Activated T-cell treated with anti-CD3 and anti-CD28 coated beads, Interleukin-2, amount 50 U/mL, for 72 hours (primary cell): ENCODE data around the gene FANCI. TPM values are rescaled to one million over a fixed set of nuclear protein-coding genes. Genes with fewer than 3 reads are reported as not detected.
A peak's percentile ranks its signal among the peaks of the same experiment; 100 is the strongest.

ENCODE experiments used
- ATAC-seq, 2 donors: fragments of 150-1000 bp; cut with Tn5 transposase; replicated peaks in 1 of 2; 2 replicates each; pipeline ENCODE4 v1.10.0; 2021; ENCODE audit warnings: moderate library complexity in 2 of 2, mild to moderate bottlenecking in 1 of 2
- DNase-seq, 2 donors: peaks; one replicate each; pipeline ENCODE4 v3.0.0; 2021 to 2022; ENCODE audit warnings: mixed read lengths in 1 of 2
- H3K27ac Mint-ChIP-seq: one replicate; pipeline ENCODE4 v1.8.0; 2022; ENCODE audit warnings: mild to moderate bottlenecking, moderate library complexity, mixed read lengths
- H3K27me3 Mint-ChIP-seq: one replicate; pipeline ENCODE4 v1.8.0; 2022; ENCODE audit warnings: low read depth, mixed read lengths
- H3K36me3 Mint-ChIP-seq, 2 donors: one replicate each; pipeline ENCODE4 v1.8.0; 2022; ENCODE audit warnings: mixed read lengths in 2 of 2, mild to moderate bottlenecking in 1 of 2; ENCODE audit not compliant: insufficient read depth in 2 of 2
- H3K4me1 Mint-ChIP-seq: one replicate; pipeline ENCODE4 v1.8.0; 2022; ENCODE audit warnings: low read depth, mixed read lengths
- H3K4me3 Mint-ChIP-seq, 2 donors: one replicate each; pipeline ENCODE4 v1.8.0; 2022; ENCODE audit warnings: mild to moderate bottlenecking in 2 of 2, mixed read lengths in 2 of 2, moderate library complexity in 2 of 2
- H3K9me3 Mint-ChIP-seq, 2 donors: one replicate each; pipeline ENCODE4 v1.8.0; 2022; ENCODE audit warnings: mixed read lengths in 2 of 2
- total RNA-seq, 2 donors: library from RNA; stranded (reverse); gene quantifications; one replicate each; pipeline ENCODE4 v1.2.3, GENCODE V29; 2022

Gene FANCI
- total RNA-seq, 2 donors from 2014 or later: 179 to 195 TPM

DNA sequence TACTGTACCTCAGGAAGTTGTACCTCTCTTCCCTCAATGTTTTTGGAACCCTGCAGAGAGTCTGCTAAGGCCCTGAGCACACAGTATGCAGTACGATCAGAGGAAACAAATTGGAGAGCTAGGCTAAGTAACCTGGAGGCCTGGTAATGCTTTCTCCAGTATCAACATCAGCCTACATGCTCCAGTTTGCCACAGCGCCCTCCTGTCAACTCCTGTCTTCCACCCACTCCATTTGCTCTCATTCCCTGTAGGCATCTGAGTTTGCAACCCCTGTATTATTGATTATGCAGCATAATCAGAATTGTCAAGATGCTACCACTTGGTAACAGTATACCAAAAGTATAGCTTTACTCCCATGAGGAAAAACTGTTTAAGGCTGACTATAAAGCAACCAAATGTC, 76.4 kb downstream of the FANCI start:
- DNase-seq (no peak), ATAC-seq (no peak)
- Mint-ChIP-seq H3K4me3 (no peak overlapping the region), H3K27me3 (no peaks in the 10 kb centered on the region), H3K9me3 (no peaks in the 10 kb centered on the region), H3K36me3 (peaks cover 12 to 39% of the 10 kb centered on the region in 2 donors), H3K27ac (peak overlapping the region; percentile 5), H3K4me1 (peaks cover 15% of the 10 kb centered on the region)

- H3K4me1 Mint-ChIP-seq: peaks cover 11% of the 10 kb centered on the region
- ATAC-seq (peak in 1 of 2 donors; percentile 5), DNase-seq (no peak)
- no peaks in the 10 kb centered on the region for H3K27me3 Mint-ChIP-seq
- no peaks in the 10 kb centered on the region for H3K9me3 Mint-ChIP-seq
- peaks cover 11 to 32% of the 10 kb centered on the region in 2 donors for H3K36me3 Mint-ChIP-seq
- H3K4me3 Mint-ChIP-seq: no peak overlapping the region
- H3K27ac Mint-ChIP-seq: no peak overlapping the region
These were observed 78.0 kb downstream of the FANCI start for GRCh38 chr15:89321521-89322410.

DNA sequence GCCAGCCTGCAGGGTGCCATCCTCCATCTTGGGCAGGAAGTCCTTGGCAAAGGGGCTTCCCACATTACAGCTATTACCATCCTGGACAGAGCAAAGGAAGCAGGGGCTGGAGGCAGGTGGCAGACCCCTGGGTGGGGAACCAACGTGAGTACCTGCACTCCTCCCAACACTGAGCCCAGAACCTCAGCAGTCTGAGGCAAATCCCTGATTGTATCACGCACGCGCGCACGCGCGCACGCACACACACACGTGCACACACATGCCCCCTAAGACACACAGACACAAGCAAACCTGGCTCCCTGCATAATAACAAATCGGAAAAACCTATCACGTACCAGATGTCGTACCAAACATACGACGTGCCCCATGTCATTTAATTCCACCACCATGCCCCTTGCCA, 79.0 kb downstream of the FANCI start:
- no peaks in the 10 kb centered on the region for H3K27me3 Mint-ChIP-seq
- DNase-seq (no peak), ATAC-seq (no peak)
- no peaks in the 10 kb centered on the region for H3K9me3 Mint-ChIP-seq
- peaks cover 14 to 34% of the 10 kb centered on the region in 2 donors for H3K36me3 Mint-ChIP-seq
- no peak overlapping the region for H3K4me3 Mint-ChIP-seq
- H3K4me1 Mint-ChIP-seq: peaks cover under 1% of the 10 kb centered on the region
- peak overlapping the region; percentile 19 for H3K27ac Mint-ChIP-seq

DNA sequence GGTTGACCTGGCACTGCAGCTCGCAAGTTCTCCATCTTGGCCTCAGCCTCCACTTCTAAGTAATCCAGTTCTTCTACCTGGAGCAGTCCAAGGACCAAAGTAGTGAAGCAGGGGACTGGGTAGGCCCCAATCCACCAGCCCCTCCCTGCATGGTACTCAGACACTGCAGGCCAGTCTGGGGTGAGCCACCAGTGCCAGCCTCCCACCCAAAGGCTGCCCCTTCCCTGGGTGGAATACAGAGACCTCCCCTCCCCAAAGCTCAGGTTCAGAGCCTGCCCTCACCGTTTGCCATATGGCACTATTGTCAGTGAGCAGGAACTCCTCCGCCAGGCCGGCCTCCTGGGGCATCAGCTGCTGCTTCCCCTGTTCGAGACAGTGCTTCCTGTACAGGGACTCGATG, 80.0 kb downstream of the FANCI start:
- no peak overlapping the region for H3K27ac Mint-ChIP-seq

DNA sequence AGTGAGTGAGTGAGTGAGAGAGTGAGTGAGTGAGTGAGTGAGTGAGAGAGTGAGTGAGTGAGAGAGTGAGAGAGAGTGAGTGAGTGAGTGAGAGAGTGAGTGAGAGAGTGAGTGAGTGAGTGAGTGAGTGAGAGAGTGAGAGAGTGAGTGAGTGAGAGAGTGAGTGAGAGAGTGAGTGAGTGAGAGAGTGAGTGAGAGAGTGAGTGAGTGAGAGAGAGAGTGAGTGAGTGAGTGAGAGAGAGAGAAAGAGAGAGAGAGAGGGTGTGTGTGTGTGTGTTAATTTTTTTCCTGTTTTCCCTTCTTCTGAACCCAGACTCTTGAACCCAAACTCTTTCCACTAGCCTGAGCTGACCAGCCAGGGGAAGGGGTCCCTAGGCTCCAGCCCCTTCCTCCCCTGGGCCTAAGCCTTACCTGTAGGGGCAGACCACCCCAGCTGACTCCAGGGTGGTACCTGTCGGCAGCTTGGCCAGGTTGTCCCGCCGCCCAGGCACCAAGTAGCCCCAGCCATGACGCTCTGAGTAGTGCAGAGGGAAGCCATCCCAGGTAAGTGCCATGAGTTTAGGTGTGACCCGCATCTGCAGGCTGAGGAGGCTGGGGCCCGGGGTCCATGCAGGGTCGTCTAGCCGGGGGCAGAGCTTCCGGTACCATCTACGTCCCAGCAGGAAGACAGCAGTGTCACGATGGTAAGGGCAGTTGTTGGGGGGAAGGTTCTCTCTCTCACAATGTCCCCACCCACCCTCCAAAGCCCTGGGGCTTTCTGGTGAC, 81.4 kb downstream of the FANCI start:
- no peaks in the 10 kb centered on the region for H3K27me3 Mint-ChIP-seq
- no peak for ATAC-seq
- no peaks in the 10 kb centered on the region for H3K9me3 Mint-ChIP-seq
- H3K4me1 Mint-ChIP-seq: peaks cover 17% of the 10 kb centered on the region
- peaks cover 13 to 37% of the 10 kb centered on the region in 2 donors for H3K36me3 Mint-ChIP-seq
- no peak overlapping the region for H3K4me3 Mint-ChIP-seq
- no peak for DNase-seq
- peak overlapping the region; percentile 47 for H3K27ac Mint-ChIP-seq

More for the DNA sequence above, 80.0 kb downstream of the FANCI start:
- Mint-ChIP-seq H3K36me3 (peaks cover 13 to 39% of the 10 kb centered on the region in 2 donors), H3K4me1 (peaks cover 3% of the 10 kb centered on the region), H3K4me3 (no peak overlapping the region), H3K9me3 (no peaks in the 10 kb centered on the region), H3K27me3 (no peaks in the 10 kb centered on the region)
- no peak for DNase-seq
- ATAC-seq: no peak

- DNase-seq: no peak
- no peaks in the 10 kb centered on the region for H3K27me3 Mint-ChIP-seq
- H3K4me1 Mint-ChIP-seq: peaks cover 28% of the 10 kb centered on the region
- no peak for ATAC-seq
- no peaks in the 10 kb centered on the region for H3K9me3 Mint-ChIP-seq
- peak overlapping the region; percentile 63 for H3K27ac Mint-ChIP-seq
- peaks cover 17 to 39% of the 10 kb centered on the region in 2 donors for H3K36me3 Mint-ChIP-seq
- no peak overlapping the region for H3K4me3 Mint-ChIP-seq
These were observed 82.5 kb downstream of the FANCI start for GRCh38 chr15:89326316-89326715.

GRCh38 chr15:89327113-89327512, 83.3 kb downstream of the FANCI start:
- DNase-seq (no peak), ATAC-seq (no peak)
- peaks cover 36% of the 10 kb centered on the region for H3K4me1 Mint-ChIP-seq
- H3K4me3 Mint-ChIP-seq: no peak overlapping the region
- peaks cover 19 to 44% of the 10 kb centered on the region in 2 donors for H3K36me3 Mint-ChIP-seq
- no peaks in the 10 kb centered on the region for H3K27me3 Mint-ChIP-seq
- H3K9me3 Mint-ChIP-seq: no peaks in the 10 kb centered on the region
- peak overlapping the region; percentile 63 for H3K27ac Mint-ChIP-seq

DNA sequence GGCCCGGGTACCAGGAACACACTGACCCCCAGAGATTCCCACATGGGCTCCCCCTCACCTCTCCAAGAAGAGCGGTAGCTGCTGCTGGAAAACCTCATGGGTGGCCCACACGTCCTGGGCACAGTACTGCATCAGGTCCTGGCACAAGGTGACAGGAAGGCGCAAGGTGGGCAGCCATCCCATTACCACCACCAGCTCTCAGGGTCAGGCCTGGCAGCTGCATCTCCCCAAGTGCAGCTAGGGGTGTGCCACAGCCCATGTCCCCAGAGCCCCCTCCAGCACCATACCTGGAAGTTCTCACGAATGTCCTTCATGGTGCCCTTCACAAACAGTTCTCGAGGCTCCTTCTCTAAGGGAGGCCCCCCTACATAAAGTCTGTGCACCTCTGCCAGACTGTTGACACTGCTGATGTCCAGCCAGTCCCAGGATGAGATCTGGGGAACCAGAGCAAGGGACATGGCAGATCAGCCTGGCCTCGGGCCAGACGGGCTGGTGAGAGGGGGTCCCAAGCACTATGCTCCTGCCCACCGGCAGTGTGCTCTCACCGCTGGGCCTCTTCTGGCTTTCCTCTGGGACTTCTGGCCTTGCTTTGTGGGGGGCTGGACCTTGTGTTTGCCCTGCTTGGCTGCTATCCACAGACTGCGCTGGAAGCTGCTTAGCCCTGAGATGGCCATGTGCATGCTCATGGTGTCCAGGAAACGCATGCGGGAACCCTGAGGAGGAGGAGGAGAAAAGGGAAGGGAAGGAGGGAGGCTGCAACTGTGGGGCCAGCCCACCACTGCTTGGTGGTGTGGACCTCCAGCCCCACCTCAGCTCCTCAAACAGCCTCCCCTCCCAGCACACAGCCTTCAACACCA, 84.8 kb downstream of the FANCI start:
- DNase-seq (no peak), ATAC-seq (no peak)
- no peaks in the 10 kb centered on the region for H3K9me3 Mint-ChIP-seq
- peak overlapping the region; percentile 79 for H3K27ac Mint-ChIP-seq
- H3K27me3 Mint-ChIP-seq: no peaks in the 10 kb centered on the region
- peaks cover 18 to 46% of the 10 kb centered on the region in 2 donors for H3K36me3 Mint-ChIP-seq
- H3K4me1 Mint-ChIP-seq: peaks cover 44% of the 10 kb centered on the region
- H3K4me3 Mint-ChIP-seq: no peak overlapping the region

DNA sequence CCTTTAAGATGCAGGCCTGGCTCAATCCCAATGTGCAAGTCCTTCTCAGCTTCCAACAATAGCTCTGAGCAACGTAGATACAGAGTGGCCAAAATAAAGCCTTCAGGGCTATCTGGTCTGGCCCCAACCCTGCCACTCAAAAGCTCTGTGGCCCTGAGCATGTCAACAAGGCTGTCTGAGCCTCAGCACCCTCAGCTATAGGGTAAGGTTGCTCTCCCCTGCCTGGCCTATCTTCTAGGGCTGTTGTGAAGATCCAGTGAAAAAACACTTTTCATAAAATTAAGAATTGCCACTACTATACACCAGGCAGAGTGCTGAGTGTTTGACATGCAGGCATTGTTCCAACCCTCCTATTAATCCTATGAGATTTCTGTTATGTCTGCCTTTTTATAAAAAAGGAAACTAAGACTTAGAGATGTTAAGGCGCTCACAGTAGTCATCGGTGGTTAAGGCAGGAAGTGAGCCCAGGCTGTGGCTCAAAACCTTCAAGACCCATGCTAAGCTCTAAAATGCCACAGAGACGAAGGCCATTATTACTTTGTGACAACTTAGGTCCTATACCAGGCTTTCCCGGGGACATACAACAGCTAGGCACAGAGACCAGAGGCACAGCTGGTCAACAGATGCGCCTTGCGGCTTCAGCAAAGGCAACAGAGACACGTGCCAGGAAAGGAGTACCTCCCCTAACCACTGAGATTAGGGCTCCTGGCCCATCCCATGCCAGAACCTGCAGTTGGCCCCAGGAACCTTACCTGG, 85.7 kb downstream of the FANCI start:
- Mint-ChIP-seq H3K27ac (peak overlapping the region; percentile 79), H3K9me3 (no peaks in the 10 kb centered on the region), H3K4me3 (peak overlapping the region; percentile 78 to 88), H3K36me3 (peaks cover 17 to 45% of the 10 kb centered on the region in 2 donors), H3K27me3 (no peaks in the 10 kb centered on the region), H3K4me1 (peaks cover 44% of the 10 kb centered on the region)
- ATAC-seq (peak; percentile 48 to 58), DNase-seq (peak; percentile 50 to 51)

DNA sequence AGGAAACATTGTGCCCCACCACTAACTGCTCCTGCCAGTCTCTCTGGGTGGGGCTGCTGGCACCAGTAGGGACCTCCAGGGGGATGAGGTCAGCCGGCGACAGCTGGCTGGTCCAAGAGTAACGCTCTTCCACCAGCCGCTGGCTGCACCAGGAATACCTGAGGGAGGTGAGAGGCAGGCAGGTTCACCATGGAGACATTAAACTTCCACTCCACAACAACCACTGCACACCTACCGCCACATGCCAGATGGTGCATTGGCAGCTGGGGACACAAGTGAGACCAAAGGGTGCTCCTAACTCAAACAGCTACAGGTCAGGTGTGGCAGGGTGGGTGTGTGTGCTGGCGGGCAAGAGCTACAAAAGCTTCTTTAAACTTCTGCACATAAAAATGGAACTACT, 86.3 kb downstream of the FANCI start:
- Mint-ChIP-seq H3K4me3 (peak overlapping the region; percentile 78 to 88), H3K27me3 (no peaks in the 10 kb centered on the region), H3K9me3 (no peaks in the 10 kb centered on the region), H3K27ac (peak overlapping the region; percentile 89), H3K36me3 (peaks cover 14 to 39% of the 10 kb centered on the region in 2 donors), H3K4me1 (peaks cover 48% of the 10 kb centered on the region)
- no peak for DNase-seq
- ATAC-seq: no peak

GRCh38 chr15:89330881-89331595, 87.3 kb downstream of the FANCI start:
- H3K27ac Mint-ChIP-seq: peak overlapping the region; percentile 78
- H3K9me3 Mint-ChIP-seq: no peaks in the 10 kb centered on the region
- H3K4me1 Mint-ChIP-seq: peaks cover 57% of the 10 kb centered on the region
- peak overlapping the region; percentile 78 to 88 for H3K4me3 Mint-ChIP-seq
- peaks cover 14 to 38% of the 10 kb centered on the region in 2 donors for H3K36me3 Mint-ChIP-seq
- no peaks in the 10 kb centered on the region for H3K27me3 Mint-ChIP-seq
- DNase-seq: no peak
- ATAC-seq: no peak
